WTC11 (cell line): ENCODE results near the gene METTL22. TPM values are rescaled to one million over a fixed set of nuclear protein-coding genes. Genes with fewer than 3 reads are reported as not detected.

ENCODE experiments used
- ATAC-seq: fragments of 200-7000 bp; cut with Tn5 transposase; 2 replicates; pipeline ENCODE4 v1.10.0; 2021; ENCODE audit warnings: mild to moderate bottlenecking, moderate library complexity
- CTCF ChIA-PET: fragments of 300-600 bp; sonication (Branson Sonifier 250); formaldehyde crosslinking; loops from one replicate; lab custom pipeline; 2021; ENCODE audit warnings: antibody characterized with exemption; lab: Charles Lee
- POLR2A ChIA-PET: fragments of 350-600 bp; sonication (Branson Sonifier 250); formaldehyde crosslinking; loops from one replicate; lab custom pipeline; 2021; ENCODE audit warnings: antibody characterized with exemption; lab: Charles Lee
- DNase-seq: peaks from one replicate; pipeline ENCODE4 v3.0.0; 2021; ENCODE audit warnings: low spot score
- H3K27ac Mint-ChIP-seq: 2 replicates; pipeline ENCODE4 v1.8.0; 2021; ENCODE audit warnings: mixed read lengths
- H3K27me3 Mint-ChIP-seq: 2 replicates; pipeline ENCODE4 v1.8.0; 2021; ENCODE audit warnings: low read depth, mild to moderate bottlenecking, moderate library complexity, mixed read lengths
- H3K36me3 Mint-ChIP-seq: 2 replicates; pipeline ENCODE4 v1.8.0; 2021; ENCODE audit warnings: mixed read lengths
- H3K4me1 Mint-ChIP-seq: 2 replicates; pipeline ENCODE4 v1.8.0; 2022; ENCODE audit warnings: mixed read lengths
- H3K4me3 Mint-ChIP-seq: 2 replicates; pipeline ENCODE4 v1.8.0; 2021; ENCODE audit warnings: mild to moderate bottlenecking, moderate library complexity, mixed read lengths
- H3K9me3 Mint-ChIP-seq: 2 replicates; pipeline ENCODE4 v1.8.0; 2021; ENCODE audit warnings: mixed read lengths
- CREB1 ChIP-seq: sonication (generic); formaldehyde crosslinking; IDR thresholded peaks from 2 replicates; pipeline ENCODE4 v1.8.0; 2023; ENCODE audit warnings: mild to moderate bottlenecking, missing genetic modification reagents
- ELF4 ChIP-seq: sonication (generic); formaldehyde crosslinking; IDR thresholded peaks from 2 replicates; pipeline ENCODE4 v1.8.1; 2022; ENCODE audit warnings: low read depth, mild to moderate bottlenecking, moderate library complexity, missing genetic modification reagents
- ESRRA ChIP-seq: sonication (generic); formaldehyde crosslinking; IDR thresholded peaks from 2 replicates; pipeline ENCODE4 v1.8.1; 2022; ENCODE audit warnings: mild to moderate bottlenecking, missing genetic modification reagents, borderline replicate concordance
- GRHL2 ChIP-seq: fragments of 250-450 bp; sonication (Bioruptor Pico); IDR thresholded peaks from 2 replicates; pipeline ENCODE4 v1.8.0; 2022; ENCODE audit warnings: mild to moderate bottlenecking, moderate library complexity; ENCODE audit not compliant: insufficient replicate concordance, severe bottlenecking
- RELA ChIP-seq: sonication (generic); formaldehyde crosslinking; IDR thresholded peaks from 2 replicates; pipeline ENCODE4 v1.8.1; 2022; ENCODE audit warnings: missing genetic modification reagents, mild to moderate bottlenecking, borderline replicate concordance
- total RNA-seq: library from RNA; stranded (reverse); gene quantifications from 3 replicates; pipeline ENCODE4 v1.2.3, GENCODE V29; 2021
- TF ChIP-seq, protein P1 (sequence below): fragments of 250-450 bp; sonication (Bioruptor Pico); IDR thresholded peaks from 2 replicates; pipeline ENCODE4 v1.9.0; 2021; ENCODE audit warnings: mild to moderate bottlenecking
- TF ChIP-seq, protein P2 (sequence below): sonication (generic); formaldehyde crosslinking; IDR thresholded peaks from 2 replicates; pipeline ENCODE4 v1.8.1; 2022; ENCODE audit warnings: mild to moderate bottlenecking, missing genetic modification reagents, moderate library complexity, borderline replicate concordance
- TF ChIP-seq, protein P3 (sequence below): sonication (generic); formaldehyde crosslinking; conservative IDR thresholded peaks from 2 replicates; pipeline ENCODE4 v1.8.1; 2022; ENCODE audit warnings: mild to moderate bottlenecking, missing genetic modification reagents
- TF ChIP-seq, protein P4 (sequence below): fragments of 250-450 bp; sonication (Bioruptor Pico); conservative IDR thresholded peaks from 2 replicates; pipeline ENCODE4 v1.9.0; 2021; ENCODE audit warnings: mild to moderate bottlenecking
- TF ChIP-seq, protein P5 (sequence below): sonication (generic); formaldehyde crosslinking; IDR thresholded peaks from 2 replicates; pipeline ENCODE4 v1.8.0; 2022; ENCODE audit warnings: missing genetic modification reagents
- TF ChIP-seq, protein P6 (sequence below): sonication (generic); formaldehyde crosslinking; IDR thresholded peaks from 2 replicates; pipeline ENCODE4 v1.8.0; 2023; ENCODE audit warnings: mild to moderate bottlenecking, missing genetic modification reagents
- TF ChIP-seq, protein P7 (sequence below): fragments of 200-600 bp; IDR thresholded peaks from 2 replicates; pipeline ENCODE4 v1.8.0; 2022; ENCODE audit warnings: antibody characterized with exemption

Gene METTL22
- total RNA-seq, 1 experiment from 2014 or later, result 82.0 TPM

DNA sequence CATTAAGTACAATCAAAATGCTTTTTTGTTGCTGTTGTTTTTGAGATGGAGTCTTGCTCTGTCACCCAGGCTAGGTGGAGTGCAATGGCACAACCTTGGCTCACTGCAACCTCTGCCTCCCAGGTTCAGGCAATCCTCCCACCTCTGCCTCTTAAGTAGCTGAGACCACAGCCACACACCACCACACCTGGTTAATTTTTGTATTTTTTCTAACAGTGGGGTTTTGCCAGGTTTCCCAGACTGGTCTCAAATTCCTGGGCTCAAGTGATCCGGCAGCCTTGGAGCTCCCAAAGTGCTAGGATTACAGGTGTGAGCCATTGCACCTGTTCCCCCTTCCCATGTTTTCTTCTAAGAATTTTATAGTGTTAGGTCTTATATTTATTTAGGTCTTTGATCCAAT lies 48.0 kb downstream of the METTL22 start:
- no peak for DNase-seq
- Mint-ChIP-seq H3K27ac (no peak overlapping the region), H3K4me3 (no peak overlapping the region), H3K4me1 (peaks cover 21% of the 10 kb centered on the region), H3K9me3 (peaks cover 5% of the 10 kb centered on the region), H3K27me3 (peaks cover 14% of the 10 kb centered on the region), H3K36me3 (no peaks in the 10 kb centered on the region)
- no peak for ATAC-seq
- ChIA-PET CTCF (interaction anchor here (1.1 to 2.2 kb wide), 5 partner anchors 17 to 267 kb away, joined by 3 to 12 read pairs (median 4); no protein-coding TSS in a partner anchor), POLR2A (interaction anchor here (0.6 kb wide), 1 partner anchor 11 kb away, joined by 3 read pairs; no protein-coding TSS in a partner anchor)
- TF ChIP-seq ESRRA, result no peak
- TF ChIP-seq, protein P1, sequence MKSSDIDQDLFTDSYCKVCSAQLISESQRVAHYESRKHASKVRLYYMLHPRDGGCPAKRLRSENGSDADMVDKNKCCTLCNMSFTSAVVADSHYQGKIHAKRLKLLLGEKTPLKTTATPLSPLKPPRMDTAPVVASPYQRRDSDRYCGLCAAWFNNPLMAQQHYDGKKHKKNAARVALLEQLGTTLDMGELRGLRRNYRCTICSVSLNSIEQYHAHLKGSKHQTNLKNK (CRISPR knock-in tag), result no peak
- TF ChIP-seq ELF4 (CRISPR knock-in tag), result no peak
- no peak for TF ChIP-seq RELA (CRISPR knock-in tag)
- TF ChIP-seq GRHL2 (CRISPR knock-in tag), result no peak
- TF ChIP-seq, protein P2, sequence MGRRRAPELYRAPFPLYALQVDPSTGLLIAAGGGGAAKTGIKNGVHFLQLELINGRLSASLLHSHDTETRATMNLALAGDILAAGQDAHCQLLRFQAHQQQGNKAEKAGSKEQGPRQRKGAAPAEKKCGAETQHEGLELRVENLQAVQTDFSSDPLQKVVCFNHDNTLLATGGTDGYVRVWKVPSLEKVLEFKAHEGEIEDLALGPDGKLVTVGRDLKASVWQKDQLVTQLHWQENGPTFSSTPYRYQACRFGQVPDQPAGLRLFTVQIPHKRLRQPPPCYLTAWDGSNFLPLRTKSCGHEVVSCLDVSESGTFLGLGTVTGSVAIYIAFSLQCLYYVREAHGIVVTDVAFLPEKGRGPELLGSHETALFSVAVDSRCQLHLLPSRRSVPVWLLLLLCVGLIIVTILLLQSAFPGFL (CRISPR knock-in tag), result no peak
- TF ChIP-seq, protein P3, sequence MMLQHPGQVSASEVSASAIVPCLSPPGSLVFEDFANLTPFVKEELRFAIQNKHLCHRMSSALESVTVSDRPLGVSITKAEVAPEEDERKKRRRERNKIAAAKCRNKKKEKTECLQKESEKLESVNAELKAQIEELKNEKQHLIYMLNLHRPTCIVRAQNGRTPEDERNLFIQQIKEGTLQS (CRISPR knock-in tag), result no peak
- TF ChIP-seq, protein P4, sequence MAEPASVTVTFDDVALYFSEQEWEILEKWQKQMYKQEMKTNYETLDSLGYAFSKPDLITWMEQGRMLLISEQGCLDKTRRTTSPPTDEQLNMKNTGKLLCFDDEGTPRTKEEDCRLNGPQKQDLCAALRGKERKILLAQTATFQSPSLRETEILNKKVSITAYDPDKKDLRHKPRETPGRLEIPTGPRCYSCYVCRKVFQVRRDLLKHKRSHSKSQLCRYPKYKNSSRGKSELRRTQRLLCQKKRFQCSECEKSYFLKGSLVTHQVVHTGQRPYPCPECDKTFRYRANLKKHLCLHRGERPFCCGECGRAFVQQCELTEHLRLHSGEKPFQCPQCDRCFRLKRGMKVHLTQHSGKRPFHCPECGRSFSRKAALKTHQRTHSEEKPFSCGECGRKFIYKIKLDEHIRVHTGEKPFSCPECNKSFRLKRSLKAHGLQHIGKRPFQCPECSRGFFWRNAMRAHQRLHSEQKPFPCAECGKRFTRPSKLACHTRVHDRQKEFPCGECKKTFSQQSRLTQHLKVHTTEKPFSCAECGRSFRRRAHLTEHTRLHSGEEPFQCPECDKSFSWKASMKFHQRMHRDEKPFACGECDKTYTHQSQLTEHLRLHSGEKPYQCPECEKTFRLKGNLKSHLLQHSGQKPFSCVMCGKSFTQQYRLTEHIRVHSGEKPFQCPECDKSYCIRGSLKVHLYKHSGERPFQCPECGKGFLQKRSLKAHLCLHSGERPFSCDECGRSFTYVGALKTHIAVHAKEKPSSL (CRISPR knock-in tag), result no peak
- TF ChIP-seq, protein P5, sequence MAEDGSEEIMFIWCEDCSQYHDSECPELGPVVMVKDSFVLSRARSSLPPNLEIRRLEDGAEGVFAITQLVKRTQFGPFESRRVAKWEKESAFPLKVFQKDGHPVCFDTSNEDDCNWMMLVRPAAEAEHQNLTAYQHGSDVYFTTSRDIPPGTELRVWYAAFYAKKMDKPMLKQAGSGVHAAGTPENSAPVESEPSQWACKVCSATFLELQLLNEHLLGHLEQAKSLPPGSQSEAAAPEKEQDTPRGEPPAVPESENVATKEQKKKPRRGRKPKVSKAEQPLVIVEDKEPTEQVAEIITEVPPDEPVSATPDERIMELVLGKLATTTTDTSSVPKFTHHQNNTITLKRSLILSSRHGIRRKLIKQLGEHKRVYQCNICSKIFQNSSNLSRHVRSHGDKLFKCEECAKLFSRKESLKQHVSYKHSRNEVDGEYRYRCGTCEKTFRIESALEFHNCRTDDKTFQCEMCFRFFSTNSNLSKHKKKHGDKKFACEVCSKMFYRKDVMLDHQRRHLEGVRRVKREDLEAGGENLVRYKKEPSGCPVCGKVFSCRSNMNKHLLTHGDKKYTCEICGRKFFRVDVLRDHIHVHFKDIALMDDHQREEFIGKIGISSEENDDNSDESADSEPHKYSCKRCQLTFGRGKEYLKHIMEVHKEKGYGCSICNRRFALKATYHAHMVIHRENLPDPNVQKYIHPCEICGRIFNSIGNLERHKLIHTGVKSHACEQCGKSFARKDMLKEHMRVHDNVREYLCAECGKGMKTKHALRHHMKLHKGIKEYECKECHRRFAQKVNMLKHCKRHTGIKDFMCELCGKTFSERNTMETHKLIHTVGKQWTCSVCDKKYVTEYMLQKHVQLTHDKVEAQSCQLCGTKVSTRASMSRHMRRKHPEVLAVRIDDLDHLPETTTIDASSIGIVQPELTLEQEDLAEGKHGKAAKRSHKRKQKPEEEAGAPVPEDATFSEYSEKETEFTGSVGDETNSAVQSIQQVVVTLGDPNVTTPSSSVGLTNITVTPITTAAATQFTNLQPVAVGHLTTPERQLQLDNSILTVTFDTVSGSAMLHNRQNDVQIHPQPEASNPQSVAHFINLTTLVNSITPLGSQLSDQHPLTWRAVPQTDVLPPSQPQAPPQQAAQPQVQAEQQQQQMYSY (CRISPR knock-in tag), result no peak
- TF ChIP-seq, protein P6, sequence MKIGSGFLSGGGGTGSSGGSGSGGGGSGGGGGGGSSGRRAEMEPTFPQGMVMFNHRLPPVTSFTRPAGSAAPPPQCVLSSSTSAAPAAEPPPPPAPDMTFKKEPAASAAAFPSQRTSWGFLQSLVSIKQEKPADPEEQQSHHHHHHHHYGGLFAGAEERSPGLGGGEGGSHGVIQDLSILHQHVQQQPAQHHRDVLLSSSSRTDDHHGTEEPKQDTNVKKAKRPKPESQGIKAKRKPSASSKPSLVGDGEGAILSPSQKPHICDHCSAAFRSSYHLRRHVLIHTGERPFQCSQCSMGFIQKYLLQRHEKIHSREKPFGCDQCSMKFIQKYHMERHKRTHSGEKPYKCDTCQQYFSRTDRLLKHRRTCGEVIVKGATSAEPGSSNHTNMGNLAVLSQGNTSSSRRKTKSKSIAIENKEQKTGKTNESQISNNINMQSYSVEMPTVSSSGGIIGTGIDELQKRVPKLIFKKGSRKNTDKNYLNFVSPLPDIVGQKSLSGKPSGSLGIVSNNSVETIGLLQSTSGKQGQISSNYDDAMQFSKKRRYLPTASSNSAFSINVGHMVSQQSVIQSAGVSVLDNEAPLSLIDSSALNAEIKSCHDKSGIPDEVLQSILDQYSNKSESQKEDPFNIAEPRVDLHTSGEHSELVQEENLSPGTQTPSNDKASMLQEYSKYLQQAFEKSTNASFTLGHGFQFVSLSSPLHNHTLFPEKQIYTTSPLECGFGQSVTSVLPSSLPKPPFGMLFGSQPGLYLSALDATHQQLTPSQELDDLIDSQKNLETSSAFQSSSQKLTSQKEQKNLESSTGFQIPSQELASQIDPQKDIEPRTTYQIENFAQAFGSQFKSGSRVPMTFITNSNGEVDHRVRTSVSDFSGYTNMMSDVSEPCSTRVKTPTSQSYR (CRISPR knock-in tag), result no peak
- TF ChIP-seq, protein P7, sequence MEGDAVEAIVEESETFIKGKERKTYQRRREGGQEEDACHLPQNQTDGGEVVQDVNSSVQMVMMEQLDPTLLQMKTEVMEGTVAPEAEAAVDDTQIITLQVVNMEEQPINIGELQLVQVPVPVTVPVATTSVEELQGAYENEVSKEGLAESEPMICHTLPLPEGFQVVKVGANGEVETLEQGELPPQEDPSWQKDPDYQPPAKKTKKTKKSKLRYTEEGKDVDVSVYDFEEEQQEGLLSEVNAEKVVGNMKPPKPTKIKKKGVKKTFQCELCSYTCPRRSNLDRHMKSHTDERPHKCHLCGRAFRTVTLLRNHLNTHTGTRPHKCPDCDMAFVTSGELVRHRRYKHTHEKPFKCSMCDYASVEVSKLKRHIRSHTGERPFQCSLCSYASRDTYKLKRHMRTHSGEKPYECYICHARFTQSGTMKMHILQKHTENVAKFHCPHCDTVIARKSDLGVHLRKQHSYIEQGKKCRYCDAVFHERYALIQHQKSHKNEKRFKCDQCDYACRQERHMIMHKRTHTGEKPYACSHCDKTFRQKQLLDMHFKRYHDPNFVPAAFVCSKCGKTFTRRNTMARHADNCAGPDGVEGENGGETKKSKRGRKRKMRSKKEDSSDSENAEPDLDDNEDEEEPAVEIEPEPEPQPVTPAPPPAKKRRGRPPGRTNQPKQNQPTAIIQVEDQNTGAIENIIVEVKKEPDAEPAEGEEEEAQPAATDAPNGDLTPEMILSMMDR, result no peak
- TF ChIP-seq CREB1 (CRISPR knock-in tag), result no peak
